GM12801 (cell line): ENCODE results near the gene CERS4.

Source experiments
- TF ChIP-seq, protein P1 (sequence below): IDR thresholded peaks from one replicate; pipeline ENCODE4 v1.5.1; 2011; ENCODE audit warnings: control low read depth; ENCODE audit not compliant: insufficient read length; ENCODE audit errors: extremely low read depth

The CERS4 gene

DNA sequence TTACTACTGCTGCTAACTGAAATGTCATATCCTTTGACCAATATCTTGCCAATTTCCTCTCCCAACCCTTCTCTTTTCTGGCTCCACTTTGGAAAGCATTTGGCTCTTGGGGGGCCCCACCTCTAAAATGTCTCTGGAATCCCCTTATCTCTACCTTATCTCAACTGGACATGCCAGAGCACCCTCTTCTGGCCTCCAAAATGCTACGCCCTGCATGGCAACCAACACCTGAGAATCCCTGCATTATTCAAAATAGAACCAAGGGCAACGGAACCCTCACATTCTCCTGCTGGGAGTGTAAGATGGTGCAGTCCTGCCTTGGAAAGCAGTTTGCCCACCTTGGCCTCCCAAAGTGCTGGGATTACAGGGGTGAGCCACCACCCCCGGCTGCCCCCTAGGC, 35.3 kb downstream of the CERS4 start:
- TF ChIP-seq, protein P1, sequence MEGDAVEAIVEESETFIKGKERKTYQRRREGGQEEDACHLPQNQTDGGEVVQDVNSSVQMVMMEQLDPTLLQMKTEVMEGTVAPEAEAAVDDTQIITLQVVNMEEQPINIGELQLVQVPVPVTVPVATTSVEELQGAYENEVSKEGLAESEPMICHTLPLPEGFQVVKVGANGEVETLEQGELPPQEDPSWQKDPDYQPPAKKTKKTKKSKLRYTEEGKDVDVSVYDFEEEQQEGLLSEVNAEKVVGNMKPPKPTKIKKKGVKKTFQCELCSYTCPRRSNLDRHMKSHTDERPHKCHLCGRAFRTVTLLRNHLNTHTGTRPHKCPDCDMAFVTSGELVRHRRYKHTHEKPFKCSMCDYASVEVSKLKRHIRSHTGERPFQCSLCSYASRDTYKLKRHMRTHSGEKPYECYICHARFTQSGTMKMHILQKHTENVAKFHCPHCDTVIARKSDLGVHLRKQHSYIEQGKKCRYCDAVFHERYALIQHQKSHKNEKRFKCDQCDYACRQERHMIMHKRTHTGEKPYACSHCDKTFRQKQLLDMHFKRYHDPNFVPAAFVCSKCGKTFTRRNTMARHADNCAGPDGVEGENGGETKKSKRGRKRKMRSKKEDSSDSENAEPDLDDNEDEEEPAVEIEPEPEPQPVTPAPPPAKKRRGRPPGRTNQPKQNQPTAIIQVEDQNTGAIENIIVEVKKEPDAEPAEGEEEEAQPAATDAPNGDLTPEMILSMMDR, result no peak

DNA sequence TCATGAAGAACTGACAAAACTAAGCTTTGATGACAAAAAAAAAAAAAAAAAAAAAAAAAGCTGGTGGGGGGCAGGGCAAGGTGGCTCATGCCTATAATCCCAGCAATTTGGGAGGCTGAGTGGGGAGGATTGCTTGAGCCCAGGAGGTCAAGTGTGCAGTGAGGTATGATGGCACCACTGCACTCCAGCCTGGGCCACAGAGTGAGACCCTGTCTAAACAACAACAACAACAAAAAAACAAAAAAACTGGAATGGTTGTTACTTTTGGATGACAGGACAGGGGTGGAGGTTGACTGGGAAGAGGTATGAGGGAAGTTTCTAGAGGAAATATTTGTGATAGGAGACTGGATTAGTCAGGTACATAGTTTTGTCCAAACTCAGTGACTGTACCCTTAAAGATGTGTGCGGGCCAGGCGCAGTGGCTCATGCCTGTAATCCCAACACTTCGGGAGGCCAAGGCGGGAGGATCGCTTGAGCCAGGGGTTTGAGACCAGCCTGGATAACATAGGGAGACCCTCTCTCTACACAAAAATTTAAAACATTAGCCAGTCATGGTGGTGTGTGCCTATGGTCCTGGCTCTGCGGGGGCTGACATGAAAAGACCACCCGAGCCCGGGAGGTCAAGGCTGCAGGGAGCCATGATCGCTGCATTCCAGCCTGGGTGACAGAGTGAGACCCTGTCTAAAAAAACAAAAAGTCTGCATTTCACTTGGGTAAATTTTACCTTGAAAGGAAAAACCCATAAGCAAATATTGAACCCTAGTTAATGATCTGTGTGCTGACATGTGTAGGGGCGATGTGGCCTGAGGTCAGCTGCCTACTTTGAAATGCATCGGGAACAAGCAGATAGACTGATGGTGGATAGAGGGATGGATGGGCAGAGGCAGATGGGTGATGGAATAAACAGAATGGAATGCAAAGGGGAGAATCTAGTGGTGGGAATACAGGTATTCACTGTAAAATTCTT, 37.0 kb downstream of the CERS4 start:
- TF ChIP-seq, protein P1, result no peak

DNA sequence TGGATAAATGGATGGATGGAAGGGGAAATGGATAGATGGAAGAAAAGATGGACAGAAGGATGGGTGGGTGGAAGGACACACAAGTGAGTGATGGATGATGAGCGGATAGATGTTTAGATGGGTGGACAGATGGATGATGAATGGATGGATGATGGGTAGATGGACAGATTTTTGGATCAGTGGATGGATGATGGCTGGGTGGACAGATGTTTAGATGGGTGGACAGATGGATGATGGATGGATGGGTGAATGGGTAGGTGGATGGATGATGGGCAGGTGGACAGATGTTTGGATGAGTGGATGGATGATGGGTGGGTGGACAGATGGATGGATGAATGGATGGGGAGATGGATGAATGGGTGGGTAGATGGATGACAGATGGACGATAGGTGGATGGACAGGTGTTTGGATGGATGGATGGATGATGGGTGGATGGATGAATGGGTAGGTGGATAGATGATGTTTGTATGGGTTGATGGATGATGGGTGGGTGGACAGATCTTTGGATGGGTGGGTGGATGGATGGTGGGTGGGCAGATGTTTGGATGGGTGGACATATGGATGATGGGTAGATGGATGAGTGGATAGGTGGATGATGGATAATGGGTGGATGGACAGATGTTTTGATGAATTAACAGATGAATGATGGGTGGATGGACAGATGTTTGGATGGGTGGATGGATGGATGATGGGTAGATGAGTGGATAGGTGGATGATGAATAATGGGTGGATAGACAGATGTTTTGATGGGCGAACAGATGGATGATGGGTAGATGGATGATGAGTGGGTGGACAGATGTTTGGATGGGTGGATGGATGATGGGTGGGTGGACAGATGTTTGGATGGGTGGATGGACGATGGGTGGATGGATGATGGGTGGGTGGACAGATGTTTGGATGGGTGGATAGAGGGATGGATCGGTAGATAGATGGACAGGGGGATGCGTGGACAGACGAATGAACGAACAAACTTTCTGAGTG, 39.5 kb downstream of the CERS4 start:
- TF ChIP-seq, protein P1, result no peak

DNA sequence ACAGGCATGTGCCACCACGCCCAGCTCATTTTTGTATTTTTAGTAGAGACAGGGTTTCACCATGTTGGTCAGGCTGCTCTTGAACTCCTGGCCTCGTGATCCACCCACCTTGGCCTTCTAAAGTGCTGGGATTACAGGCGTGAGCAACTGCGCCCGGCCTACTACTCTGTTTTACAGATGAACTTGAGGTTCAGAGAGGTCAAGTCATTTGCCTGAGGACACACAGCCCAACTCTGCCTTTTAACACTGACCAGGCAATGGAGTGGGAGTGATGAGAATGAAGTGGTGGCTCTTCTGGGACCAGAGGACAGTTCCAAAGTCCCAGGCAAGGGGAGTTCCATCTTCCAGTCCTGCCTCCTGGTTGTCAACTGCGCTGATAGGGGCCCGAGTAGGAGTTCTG, 41.4 kb downstream of the CERS4 start:
- TF ChIP-seq, protein P1, result no peak

DNA sequence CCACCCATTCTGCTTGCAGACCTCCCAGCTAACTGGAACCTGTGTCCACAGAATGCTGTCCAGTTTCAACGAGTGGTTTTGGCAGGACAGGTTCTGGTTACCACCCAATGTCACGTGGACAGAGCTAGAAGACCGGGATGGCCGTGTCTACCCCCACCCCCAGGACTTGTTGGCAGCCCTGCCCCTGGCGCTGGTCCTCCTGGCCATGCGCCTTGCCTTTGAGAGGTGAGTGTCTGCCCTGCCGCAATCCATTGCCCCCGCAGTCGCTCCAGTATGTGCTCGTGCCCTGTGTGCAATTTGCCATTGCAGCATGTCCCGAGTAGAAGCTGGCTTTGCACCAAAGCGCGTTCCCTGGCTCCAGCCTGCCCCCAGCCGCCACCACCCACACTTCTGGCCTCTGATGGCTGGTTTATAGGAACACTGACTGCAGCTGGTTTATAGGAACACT, 41.9 kb downstream of the CERS4 start:
- TF ChIP-seq, protein P1, result no peak

DNA sequence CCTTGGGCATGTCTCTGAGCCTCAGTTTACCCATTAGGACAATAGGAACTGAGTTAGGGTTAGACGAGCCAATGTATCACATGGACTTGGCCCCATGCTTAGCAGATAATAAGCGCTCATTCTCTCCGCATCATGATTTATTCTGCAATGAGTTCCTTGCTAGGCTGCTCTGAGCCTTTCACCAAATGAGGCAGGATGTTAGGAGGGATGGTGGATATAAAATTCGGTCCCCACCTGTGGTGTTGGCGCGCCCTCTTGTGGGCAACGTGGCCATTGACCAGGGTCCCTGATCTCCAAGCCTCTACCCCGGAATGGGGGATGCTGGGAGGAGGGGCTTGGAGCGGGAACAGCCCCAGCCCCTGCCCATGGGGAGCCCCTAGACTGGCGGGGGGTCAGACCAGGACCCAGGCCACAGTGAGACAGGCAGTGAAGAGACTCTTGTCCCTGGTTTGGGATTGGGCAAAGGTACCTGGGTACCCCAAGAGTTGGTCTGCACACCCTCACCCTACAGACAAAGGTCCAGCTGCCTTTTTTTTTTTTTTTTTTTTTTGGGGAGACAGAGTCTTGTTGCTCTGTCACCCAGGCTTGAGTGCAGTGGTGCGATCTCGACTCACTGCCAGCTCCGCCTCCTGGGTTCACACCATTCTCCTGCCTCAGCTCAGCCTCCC, 43.9 kb downstream of the CERS4 start:
- TF ChIP-seq, protein P1, result no peak
